HG02884 (cell line): ENCODE data around the gene DTNBP1.

ENCODE experiments used
- ATAC-seq: cut with Tn5 transposase; IDR thresholded peaks from one replicate; pipeline ENCODE4 v1.9.1; 2021; ENCODE audit warnings: mild to moderate bottlenecking, moderate library complexity; ENCODE audit not compliant: unreplicated experiment

DTNBP1 gene

DNA sequence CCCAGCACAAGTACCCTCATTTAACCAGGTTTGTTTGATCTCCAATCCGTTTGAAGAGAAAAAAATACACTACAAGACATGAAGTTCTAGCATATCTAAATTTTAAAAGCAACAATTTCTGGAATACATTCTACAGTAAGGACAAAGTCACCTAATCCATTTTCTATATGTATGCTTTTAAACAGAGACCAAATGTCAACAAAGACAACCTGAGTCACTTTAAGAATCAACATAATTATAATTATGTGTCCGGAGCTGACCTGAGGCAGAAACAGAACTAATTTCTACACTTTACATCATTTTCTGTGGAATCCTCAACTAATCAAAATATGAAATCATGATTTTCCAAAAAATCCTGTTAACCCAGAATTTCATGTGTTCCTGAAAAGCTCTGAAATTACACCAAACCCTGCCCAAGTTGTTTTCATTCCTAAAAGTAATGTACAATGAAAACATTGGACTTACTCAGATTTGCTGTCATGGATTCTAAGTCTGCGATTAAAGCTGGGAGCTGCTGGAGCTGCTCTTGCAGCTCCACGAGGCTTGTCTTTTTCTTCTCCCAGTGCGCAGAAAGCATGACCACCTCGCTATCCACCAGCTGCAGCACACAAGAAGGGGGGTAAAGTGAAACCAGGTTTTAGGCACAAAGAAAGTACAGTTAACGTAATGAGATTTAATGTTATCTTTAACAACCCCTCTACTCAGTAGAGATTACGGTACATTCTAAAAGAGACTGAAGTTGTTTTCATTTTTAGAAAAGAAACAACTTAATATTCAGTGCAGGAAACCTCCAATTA lies 35.8 kb downstream of the DTNBP1 start:
- no peak for ATAC-seq

DNA sequence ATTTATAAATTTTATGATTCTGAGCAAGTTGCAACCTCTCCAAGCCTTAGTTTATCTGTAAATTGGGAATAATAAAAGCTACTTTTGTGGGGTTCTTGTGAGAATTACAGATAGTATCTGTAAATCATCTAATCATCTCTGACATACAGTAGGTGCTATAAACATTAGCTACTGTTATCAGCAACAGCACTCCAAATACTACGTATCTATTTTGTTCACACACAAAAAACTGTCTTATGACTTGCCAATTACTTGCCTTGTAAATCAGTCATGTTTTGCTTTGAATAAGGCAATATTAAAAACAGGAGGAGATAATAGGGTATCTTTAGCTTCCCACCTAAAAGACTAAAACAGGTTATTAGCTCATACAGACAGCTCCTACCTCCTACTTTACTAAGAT lies 36.7 kb downstream of the DTNBP1 start:
- no peak for ATAC-seq

DNA sequence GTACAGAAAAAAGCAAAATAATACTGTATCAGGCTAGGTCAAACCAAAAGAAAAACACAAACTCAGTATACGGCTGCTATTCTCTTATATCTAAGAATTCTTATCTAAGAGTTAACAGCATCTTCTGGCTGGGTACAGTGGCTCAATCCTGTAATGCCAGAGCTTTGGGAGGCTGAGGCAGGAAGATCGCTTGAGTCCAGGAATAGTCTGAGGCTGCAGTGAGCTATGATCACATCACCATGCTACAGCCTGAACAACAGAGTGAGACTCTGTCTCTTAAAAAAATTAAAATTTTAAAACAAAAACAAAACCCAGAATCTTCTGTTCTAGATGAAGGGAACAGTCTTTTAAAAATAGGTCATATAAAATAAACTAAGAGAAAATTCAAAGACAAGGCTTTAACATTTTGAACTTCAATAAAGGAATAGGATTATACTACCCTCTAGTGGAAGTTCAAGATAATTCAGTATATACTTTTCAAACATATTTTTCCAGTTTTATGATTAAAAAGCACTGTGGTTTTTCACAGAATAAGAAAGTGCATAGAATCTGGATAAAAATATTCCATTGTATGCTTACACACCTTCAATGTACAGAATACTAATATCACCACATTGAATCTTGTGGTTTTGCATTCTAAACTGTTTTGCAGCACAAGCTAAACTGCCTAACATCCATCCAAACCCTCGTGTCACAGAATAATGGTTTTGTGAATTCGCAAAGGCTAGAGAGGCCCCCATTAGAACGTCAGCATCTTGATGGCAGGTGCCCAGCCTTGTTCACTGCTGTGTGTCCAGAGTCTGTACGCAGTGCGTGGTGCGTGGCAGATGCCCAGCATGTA lies 39.3 kb downstream of the DTNBP1 start:
- ATAC-seq = no peak

DNA sequence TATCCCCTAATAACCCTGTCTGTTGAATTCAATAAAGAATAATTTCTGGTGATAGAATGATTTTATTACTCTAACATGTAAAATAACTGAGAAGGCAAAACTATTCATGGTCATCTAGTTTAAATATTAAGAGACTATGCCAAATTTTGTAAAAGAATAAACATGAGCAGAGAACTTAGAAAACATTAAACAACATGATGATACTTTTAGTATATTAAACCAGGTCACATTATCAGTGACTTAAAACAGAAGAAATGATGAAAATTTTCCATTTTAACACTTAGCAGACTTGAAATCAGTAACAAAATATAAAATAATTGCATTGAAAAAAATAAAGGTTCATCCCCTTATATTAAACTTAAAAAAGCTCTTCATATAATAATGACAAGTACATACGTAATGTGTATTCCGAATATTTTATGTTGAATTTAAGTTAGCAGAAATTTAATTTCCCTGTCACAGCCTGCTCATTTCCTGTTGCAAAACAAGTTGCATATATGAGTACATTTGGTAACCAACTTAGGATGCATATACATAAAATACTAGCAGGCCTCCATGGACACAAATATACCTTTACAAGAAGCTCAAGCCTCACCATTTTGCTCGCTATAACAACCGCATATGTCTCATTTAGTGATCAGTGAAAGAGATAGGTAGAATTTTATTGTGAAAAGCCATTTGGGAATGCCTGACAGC lies 40.6 kb downstream of the DTNBP1 start:
- no peak for ATAC-seq

DNA sequence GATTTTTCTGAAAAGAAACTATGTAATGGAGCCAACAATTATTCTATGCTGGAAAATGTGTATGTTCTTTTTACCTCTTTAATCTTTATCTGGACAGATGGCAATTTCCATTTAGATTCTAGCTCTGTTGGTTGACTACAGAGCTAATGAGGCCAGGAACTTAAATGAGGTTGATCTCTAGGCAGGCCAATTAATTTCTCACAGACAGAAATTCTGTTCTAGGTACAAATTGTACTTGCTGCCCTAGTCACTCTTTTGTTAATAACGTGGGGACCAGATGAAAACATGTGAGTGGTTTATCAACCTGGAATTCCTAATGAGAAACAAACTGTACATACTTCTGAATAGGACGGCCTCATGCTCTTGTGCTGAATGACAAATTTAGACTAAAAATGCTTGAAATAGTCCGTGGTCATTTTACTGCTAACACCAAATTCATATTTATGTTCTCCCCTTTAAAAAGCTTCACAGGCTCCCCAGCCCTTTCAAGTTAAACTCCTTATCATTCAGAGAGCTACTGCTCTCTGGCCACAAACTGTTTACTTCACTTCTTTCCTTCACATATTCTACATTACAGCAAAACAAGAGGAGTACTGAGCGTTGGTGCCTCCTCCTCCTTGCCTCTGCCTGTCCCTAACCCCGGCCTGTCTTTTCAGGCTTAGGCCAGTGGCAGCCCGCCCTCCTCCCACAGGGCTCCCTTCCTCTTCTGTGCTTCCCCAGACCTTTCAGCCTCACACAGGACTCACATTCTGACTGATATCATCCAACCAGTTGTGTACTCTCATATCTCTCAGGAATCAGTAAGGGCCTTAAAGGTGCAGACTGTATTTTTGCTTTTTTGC lies 41.4 kb downstream of the DTNBP1 start:
- ATAC-seq = peak; percentile 97

DNA sequence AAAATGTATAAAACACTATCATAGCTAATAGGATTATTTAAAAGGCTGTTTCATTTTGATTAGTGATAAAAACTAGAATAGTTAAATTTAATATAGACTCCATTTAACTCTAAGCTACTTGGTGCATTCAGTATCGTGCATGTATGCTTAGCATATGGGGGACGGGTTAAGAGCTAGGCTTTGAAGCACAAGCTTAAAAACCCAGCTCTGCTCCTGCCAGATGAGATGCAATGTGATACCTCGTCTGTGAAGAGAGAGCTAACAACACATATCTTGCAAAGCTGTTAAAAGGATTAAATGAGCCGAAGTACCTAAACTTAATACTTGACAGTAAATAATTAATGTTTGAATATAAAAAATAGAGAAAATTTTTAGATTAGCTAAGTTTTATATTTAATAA lies 42.2 kb downstream of the DTNBP1 start:
- no peak for ATAC-seq

DNA sequence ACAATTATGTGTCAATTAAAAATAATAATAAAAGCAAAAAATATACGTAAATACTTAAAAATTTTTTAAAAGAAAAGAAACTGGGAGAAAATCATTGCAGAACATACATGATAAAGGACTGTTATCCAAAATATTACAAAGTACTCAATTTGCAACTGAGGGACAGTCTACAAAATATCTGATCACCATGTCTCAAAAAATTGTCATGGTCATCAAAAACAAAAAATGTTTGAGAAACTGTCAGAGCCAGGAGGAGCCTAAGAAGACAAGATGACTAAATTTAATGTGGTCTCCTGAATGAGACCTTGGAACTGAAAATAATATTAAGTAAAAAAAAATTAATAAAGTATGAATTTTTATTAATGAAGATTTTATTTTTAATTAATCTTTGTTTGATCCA lies 43.5 kb downstream of the DTNBP1 start:
- no peak for ATAC-seq

DNA sequence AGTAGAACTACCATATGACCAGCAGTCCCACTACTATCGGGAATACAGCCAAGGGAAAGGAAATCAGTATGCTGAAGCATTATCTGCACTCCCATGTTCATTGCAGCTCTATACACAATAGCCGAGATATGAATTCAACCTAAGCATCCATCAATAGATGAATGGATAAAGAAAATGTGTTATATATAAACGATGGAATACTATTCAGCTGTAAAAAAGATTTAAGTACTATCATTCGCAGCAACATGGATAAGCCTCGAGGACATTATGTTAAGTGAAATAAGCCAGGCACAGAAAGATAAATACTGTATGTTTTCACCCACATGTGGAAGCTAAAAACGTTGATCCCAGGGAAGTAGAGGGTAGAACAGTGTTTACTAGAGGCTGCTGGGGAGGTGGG lies 44.1 kb downstream of the DTNBP1 start:
- ATAC-seq = no peak

DNA sequence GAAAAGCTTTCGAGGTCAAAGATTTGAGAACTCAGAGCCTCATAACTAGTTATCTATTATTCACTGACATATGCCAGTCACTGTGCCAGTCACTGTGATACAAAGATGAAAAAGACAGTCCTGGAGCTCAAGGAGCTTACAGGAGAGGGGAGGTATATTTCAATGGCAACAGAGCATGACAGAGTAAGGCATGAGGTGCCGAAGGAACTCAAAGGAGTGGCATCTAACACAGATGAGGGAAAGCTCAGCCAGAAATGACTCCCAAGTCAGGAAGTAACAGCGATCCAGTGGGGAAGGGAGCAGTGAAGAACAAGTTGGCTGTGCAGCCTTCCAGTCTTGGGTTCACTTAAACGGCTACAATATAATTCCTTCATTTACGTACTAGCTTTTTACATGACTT lies 46.6 kb downstream of the DTNBP1 start:
- ATAC-seq = no peak

DNA sequence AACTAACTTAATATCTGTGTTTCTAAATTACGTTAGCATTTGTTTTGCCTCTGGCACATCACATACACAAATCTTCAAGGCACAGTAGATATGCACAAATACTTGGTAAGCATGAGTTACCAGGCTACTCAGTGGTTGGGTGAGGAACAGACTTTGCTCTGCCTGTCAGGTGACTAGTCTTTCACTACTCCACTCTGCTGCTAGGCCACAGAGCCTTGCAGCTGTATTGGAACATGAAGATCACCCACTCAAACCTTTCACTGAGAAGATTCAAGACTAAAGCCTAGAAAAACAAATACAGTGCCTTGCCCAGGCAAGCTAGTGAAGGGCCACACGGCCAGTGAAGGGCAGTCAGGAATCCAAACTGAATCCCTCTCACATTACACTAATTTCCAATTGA lies 47.0 kb downstream of the DTNBP1 start:
- ATAC-seq = peak; percentile 68

DNA sequence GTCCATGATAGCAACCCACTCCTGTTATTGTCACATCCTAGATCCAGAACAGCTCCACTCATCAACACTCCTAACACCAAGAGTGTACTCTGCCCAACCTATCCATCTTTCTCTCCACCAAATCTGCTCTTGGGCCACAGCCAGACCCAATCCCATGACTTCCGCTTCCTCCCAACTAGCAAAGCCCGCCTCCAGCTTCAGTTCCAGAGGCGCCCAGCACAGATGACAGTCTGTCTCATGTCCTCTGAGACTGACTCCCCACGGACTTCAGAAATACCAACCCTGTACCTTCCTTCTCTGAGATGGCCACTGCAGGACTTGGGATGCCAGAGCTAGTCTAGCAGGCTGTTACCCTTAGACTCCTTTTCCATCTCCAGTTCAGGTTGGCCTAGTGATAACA lies 48.6 kb downstream of the DTNBP1 start:
- ATAC-seq = no peak

DNA sequence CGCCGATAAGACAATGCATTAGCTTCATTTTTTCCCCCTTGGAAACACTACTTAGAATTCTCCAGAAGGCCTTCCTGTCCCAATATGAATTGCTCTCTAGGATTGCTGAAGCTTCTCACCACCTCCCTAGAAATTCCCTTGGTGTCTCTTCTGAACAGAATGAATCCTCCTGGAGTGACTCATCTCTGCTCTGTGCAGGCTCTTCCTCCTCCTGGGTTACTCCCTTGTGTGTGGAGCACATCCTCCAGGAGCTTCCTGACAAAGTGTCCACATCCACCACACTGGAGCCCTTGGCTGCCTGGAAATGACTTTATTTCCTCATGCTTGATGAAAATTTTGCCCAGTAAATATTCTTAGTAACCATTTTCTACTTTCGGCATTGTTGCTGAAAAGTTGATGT lies 54.4 kb downstream of the DTNBP1 start:
- no peak for ATAC-seq

DNA sequence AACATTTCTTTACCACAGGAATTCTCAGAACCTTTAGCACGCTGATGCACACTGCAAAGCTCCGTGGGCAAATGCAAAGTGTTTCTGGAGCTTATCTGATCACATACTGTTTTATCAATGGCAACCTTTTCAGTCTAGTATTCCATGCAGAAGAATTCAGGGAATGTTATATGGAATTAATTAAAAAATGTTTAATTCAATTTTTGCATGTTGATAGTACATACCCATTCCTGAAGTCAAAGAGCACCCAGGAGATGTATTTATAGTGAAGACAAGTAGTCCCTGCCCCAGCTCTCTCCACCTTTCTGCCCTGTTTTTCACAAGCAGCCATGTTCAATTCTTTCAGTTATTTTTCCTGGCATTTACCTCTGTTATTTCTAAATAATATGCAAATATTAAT lies 55.2 kb downstream of the DTNBP1 start:
- ATAC-seq = no peak

DNA sequence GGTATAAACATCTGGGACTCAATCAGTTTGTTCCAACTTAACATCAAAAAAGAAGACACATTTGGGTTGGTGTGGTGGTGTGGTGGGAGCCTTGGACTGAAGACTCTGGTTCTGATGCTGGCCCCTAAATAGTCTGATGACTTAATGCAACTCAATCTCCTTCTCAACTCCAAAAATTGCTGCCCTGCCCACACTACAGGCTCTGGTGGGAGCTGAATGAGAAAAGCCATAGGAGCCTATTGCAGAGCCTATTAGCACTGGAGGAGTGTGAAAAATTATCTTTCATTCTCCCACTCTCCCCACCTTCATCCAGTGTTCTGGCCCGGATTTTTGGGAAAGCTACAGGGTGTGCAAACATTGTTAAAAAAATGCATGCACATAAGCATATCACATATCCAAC lies 56.5 kb downstream of the DTNBP1 start:
- no peak for ATAC-seq

DNA sequence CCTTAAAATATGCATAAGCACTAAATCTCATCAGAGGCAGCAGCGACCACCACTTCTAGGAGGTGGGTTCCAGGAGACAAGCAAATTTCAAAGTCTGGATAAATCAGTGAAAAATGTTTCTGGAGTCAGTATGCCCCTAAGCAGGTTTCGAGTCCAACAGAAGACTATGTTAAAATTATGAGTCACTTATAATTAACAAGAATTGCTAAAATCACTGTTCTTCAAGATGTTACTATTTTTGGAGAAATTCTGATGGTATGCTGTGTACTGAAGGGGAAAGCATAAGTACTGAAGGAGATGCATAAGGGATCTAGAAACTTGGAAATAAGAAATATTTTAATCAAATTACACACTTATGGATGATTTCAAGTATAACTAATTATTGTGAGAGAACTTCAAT lies 58.0 kb downstream of the DTNBP1 start:
- ATAC-seq = no peak

DNA sequence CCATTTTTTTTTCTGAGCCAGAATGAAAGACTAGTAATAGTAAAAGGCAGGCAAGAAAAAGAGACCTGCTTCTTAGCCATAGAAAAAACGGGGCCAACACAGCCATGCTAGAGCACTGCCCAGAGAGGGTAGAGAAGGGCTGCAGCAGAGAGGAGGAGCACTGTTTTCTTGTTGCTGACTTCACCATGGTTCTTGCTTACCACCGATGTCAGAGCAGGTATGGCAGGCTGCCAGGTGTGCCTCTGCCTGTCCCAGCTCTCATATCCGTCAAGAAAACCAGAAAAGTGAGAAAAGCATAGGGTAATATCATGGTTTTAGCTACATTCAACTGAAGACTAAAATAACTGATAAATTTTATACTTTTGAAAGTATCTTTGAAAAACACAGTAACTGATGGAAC lies 60.7 kb downstream of the DTNBP1 start:
- no peak for ATAC-seq

DNA sequence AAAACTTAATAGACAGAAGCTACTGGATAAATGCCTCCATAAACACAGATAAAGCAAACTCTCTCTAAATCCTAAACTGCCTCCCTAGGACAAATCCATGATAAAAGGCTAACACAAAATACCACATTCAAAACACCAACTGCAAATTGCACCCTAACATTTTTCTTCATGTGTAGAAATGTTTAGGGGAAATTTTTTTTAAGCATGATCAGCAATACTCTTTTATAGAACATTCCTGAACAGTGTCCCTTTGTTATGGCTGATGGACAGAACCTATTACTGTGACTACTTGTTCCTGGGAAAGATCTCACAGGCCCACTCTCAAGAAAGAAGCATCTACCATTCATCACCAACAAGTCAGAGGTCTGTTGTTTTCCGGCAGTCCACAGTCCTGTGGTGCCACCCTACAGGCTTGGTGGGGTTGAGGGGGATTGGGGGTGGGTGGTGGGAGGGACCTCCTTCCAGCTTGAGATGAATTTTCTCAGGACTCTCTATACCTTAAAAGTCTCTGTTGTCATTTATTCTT lies 64.5 kb downstream of the DTNBP1 start:
- no peak for ATAC-seq

DNA sequence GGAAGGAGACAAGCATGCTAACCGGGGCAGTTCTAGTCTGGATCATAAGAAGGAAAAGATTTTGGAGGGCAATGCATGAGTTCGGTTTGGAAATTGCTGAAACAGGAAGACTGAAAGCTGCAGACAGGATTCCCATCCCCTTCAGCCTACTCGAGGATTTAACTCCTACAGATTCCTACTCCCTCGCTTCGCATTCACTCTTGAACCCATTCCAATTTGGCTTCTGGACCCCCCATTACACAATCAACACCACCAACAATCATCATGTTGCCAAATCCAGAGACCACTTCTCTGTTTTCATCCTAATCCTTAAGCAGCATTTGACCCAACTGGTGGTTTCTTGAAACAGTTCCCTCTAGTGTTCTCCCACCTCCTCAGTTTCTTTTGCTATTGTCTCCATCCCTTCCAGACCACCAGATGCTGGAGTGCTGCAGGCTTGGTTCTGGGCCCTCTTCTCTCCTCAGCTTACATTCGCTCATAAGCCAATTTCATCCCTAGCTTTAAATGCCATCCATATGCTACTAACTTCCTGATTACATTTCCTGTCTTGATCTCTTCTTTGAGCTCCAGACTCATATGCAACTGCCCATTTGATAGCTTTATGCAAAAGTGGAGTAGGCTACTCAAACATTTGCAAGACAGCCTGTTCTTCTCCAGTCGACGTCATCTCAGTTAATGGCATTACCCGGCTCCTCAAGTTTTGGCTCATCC lies 66.5 kb downstream of the DTNBP1 start:
- no peak for ATAC-seq

DNA sequence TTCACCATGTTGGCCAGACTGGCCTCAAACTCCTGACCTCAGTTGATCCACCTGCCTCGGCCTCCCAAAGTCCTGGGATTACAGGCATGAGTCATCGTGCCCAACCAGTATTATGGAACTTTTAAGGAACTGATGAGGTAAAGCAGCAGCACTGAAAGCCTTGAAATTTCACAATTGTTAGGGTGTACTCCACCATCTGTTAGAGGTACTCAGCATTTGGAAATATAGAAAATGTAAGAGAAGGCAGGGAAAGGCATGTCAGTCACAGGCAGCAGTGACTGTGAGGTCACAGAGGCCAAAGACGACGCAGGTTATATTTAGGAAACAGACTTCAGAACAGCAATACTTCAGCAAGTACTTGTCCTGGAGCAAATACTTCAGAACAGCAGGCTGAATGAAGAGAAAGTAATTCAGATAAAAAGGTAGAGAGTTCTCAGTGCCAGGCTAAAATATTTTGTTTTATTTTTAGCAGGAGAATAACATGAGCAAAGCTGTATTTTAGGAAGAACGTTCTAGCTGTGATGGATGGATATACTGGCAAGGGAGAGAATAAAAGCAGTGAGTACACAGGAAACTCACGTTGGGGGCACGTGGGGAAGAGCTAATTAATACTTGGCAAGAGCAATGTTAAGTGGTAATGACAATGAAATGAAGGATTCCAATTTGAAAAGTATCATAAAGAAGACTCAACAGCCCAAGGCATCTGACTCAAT lies 67.2 kb downstream of the DTNBP1 start:
- ATAC-seq = no peak
